WERI-Rb-1 (cell line): ENCODE measurements around the gene NDUFAF2.
"Not testable (repeated sequence)": the region's sequence is repeated elsewhere in the genome, so short reads cannot be mapped to it uniquely, and the experiment has no call there.

Experiments used
- DNase-seq: peaks from one replicate; pipeline ENCODE4 v3.0.0-alpha.2; 2020
- H3K27ac ChIP-seq: fragments of 250-450 bp; sonication (Bioruptor Pico); 2 replicates; pipeline ENCODE4 v1.5.1; 2020; ENCODE audit warnings: mild to moderate bottlenecking, moderate library complexity
- H3K27me3 ChIP-seq: fragments of 250-450 bp; sonication (Bioruptor Pico); 2 replicates; pipeline ENCODE4 v1.5.1; 2021; ENCODE audit warnings: mild to moderate bottlenecking, low read depth, moderate library complexity; ENCODE audit not compliant: insufficient read depth, severe bottlenecking
- H3K36me3 ChIP-seq: fragments of 250-450 bp; sonication (Bioruptor Pico); 2 replicates; pipeline ENCODE4 v1.5.1; 2020; ENCODE audit warnings: mild to moderate bottlenecking, moderate library complexity
- H3K4me3 ChIP-seq: 2 replicates; pipeline ENCODE4 v1.5.1; 2011; ENCODE audit warnings: low read depth, mild to moderate bottlenecking, control low read depth, low read length
- H3K9me3 ChIP-seq: fragments of 250-450 bp; sonication (Bioruptor Pico); 2 replicates; pipeline ENCODE4 v1.5.1; 2021; ENCODE audit warnings: mild to moderate bottlenecking, moderate library complexity; ENCODE audit not compliant: severe bottlenecking
- TF ChIP-seq, protein P1 (sequence below): IDR thresholded peaks from 2 replicates; pipeline ENCODE4 v1.5.1; 2011; ENCODE audit warnings: low read depth, mild to moderate bottlenecking, control low read depth, inconsistent platforms, low read length

NDUFAF2 gene

DNA sequence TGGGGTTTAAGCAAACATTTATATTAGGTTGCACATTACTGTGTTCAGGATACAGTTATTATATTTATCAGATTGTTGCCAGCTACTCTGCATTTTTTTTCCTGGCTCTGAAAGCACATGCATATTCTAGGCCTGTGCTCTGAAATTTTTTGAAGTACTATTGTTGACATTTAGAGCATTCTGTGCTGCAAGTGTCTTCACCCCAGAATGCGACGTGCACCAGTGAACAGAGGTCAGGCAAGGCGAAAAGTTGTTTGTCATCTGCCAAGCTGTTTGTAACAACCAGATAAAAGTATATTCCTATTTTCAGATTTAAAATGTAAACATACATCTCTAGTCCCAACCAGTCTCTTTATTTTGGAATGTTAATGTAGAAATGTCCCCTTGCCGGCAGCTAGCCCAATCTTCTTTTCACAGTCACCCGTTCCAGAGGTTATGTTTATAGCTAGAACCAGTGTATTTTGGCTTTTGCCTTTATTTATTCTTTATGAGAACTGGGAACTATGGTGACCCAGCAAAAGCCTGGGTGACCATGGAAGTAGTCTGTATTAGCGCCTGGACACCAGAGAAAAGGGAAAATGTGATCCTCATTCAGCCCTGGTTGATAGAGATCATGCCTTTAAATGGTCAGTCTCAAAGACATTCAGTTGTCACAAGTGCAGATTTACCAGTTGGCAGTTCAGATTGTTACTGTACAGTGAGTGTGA is 84.6 kb downstream of the NDUFAF2 start:
- no peak overlapping the region for H3K4me3 ChIP-seq
- no peak for DNase-seq
- H3K27me3 ChIP-seq, result no peaks in the 10 kb centered on the region
- H3K27ac ChIP-seq, result no peak overlapping the region
- TF ChIP-seq, protein P1, sequence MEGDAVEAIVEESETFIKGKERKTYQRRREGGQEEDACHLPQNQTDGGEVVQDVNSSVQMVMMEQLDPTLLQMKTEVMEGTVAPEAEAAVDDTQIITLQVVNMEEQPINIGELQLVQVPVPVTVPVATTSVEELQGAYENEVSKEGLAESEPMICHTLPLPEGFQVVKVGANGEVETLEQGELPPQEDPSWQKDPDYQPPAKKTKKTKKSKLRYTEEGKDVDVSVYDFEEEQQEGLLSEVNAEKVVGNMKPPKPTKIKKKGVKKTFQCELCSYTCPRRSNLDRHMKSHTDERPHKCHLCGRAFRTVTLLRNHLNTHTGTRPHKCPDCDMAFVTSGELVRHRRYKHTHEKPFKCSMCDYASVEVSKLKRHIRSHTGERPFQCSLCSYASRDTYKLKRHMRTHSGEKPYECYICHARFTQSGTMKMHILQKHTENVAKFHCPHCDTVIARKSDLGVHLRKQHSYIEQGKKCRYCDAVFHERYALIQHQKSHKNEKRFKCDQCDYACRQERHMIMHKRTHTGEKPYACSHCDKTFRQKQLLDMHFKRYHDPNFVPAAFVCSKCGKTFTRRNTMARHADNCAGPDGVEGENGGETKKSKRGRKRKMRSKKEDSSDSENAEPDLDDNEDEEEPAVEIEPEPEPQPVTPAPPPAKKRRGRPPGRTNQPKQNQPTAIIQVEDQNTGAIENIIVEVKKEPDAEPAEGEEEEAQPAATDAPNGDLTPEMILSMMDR, result no peak
- H3K9me3 ChIP-seq, result no peaks in the 10 kb centered on the region
- no peaks in the 10 kb centered on the region for H3K36me3 ChIP-seq

DNA sequence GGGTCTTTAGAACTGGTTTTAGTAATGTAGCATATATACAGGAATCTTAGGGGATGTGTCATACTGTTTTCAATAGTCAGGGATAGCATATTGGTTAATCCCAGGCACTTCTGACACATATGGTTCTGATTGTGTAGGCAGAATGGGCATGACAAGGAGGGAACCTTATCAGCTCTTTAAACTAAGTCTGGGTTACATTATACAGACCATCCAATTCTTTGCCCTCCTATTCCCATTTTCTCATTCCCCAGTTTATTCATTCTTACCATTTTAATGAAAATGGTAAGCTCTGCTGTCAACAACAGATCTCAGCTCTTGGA is 85.1 kb downstream of the NDUFAF2 start:
- H3K36me3 ChIP-seq, result no peaks in the 10 kb centered on the region
- H3K4me3 ChIP-seq, result no peak overlapping the region
- TF ChIP-seq, protein P1, result no peak
- H3K27ac ChIP-seq, result no peak overlapping the region
- H3K9me3 ChIP-seq, result no peaks in the 10 kb centered on the region
- DNase-seq, result no peak
- H3K27me3 ChIP-seq, result no peaks in the 10 kb centered on the region

DNA sequence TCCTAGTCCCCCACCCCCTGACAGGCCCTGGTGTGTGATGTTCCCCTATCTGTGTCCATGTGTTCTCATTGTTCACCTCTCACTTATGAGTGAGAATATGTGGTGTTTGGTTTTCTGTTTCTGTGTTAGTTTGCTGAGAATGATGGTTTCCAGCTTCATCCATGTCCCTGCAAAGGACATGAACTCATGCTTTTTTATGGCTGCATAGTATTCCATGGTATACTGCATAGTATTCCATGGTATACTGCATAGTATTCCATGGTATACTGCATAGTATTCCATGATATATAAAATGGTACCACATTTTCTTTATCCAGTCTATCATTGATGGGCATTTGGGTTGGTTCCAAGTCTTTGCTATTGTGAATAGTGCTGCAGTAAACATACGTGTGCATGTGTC is 86.3 kb downstream of the NDUFAF2 start:
- not testable (repeated sequence) for H3K27me3 ChIP-seq, H3K36me3 ChIP-seq, H3K9me3 ChIP-seq, H3K4me3 ChIP-seq, H3K27ac ChIP-seq, DNase-seq

DNA sequence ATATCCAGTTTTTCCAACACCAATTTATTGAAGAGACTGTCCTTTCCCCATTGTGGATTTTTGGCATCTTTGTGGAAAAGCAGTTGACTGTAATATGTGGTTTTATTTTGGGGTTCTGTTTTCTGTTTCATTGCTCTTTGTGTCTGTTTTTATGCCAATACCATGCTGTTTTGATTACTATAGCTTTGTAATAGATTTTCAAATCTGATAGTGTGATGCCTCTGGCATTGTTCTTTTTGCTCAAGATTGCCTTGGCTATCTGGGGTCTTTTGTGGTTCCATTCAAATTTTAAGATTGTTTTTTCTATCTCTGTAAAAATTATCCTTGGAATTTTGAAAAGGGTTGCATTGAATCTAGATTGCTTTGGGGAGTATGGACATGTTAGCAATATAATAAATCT is 99.5 kb downstream of the NDUFAF2 start:
- no peak for DNase-seq
- H3K36me3 ChIP-seq, result no peaks in the 10 kb centered on the region
- H3K9me3 ChIP-seq, result no peaks in the 10 kb centered on the region
- no peak overlapping the region for H3K27ac ChIP-seq
- no peaks in the 10 kb centered on the region for H3K27me3 ChIP-seq
- TF ChIP-seq, protein P1, result no peak
- no peak overlapping the region for H3K4me3 ChIP-seq

DNA sequence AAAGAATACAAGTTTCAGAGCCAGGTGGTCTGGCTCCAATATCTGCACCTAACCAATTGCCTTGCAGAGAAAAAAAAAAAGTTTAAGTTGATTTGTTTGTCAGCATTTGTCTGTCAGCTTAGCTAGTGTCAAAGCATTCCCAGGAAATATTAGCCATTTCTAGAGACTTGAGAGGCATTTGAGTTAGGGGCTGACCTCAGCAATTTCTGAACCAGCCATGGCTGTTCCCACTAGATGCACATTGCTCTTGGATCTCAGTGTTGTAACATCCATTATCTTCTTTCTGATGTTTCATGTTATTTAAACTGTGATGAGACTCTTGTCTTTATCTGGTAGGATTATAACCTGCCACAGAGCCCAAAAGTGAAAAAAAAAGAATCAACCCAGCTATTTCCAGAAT is 102.3 kb downstream of the NDUFAF2 start:
- no peak overlapping the region for H3K27ac ChIP-seq
- TF ChIP-seq, protein P1, result no peak
- no peaks in the 10 kb centered on the region for H3K36me3 ChIP-seq
- H3K27me3 ChIP-seq, result no peaks in the 10 kb centered on the region
- no peaks in the 10 kb centered on the region for H3K9me3 ChIP-seq
- DNase-seq, result no peak
- H3K4me3 ChIP-seq, result no peak overlapping the region

DNA sequence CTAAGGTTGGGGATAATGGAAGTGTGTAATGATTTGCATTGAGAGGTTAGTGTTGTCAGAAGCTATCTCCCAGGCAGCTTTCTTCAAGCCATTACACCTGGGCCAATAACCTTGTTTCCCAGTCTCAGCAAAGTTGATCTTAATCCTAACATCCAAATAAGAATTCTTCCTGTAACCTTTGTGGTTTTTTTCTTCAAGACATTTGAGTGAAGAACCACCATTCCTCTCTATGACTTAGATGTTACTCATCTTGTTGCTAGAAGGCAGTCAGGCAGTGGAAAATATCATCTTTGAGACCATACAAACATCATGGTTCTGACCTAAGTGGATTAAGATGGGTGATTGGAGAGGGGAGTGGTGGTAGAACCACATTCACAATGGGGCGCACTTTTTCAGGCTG is 103.5 kb downstream of the NDUFAF2 start:
- Histone ChIP-seq H3K27me3 (no peaks in the 10 kb centered on the region), H3K36me3 (no peaks in the 10 kb centered on the region), H3K27ac (no peak overlapping the region), H3K4me3 (no peak overlapping the region), H3K9me3 (no peaks in the 10 kb centered on the region)
- DNase-seq, result no peak
- TF ChIP-seq, protein P1, result no peak
